Measurements from ENCODE around the gene APPBP2. TPM values are rescaled to one million over a fixed set of nuclear protein-coding genes. Genes with fewer than 3 reads are reported as not detected.
"Not testable (repeated sequence)": the region's sequence is repeated elsewhere in the genome, so short reads cannot be mapped to it uniquely, and the experiment has no call there.

Gene APPBP2
- total RNA-seq, 1 experiment from 2014 or later, result 34.3 TPM

DNA sequence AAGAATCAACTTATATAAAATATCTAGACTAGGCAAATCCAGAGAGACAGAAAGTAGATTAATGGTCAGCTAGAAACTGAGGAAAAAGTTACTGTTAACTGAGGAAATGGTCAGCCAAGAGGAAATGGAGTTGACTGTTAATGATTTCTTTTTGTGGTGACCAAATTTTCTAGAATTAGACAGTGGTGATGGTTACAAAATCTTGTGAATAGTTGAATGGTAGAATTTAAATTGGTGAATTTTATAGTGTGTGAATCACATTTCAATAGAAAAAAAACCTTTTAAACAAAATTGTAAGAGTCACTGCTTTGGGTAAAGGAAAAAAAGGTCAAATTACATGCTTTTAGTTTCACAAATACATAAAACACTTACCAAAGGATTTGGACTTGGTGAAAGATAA is 30.0 kb downstream of the APPBP2 start:
- DNase-seq (ENCODE audit: low read depth), result no peak

GRCh38 chr17:60495260-60495659 is 30.8 kb downstream of the APPBP2 start:
- DNase-seq (ENCODE audit: low read depth), result no peak

- DNase-seq (ENCODE audit: low read depth), result no peak
Measured at GRCh38 chr17:60493847-60494321, 32.2 kb downstream of the APPBP2 start.

GRCh38 chr17:60491771-60492170 is 34.3 kb downstream of the APPBP2 start:
- no peak for DNase-seq (ENCODE audit: low read depth)

- DNase-seq (ENCODE audit: low read depth), result not testable (repeated sequence)
Measured at GRCh38 chr17:60490594-60490993, 35.4 kb downstream of the APPBP2 start.

DNA sequence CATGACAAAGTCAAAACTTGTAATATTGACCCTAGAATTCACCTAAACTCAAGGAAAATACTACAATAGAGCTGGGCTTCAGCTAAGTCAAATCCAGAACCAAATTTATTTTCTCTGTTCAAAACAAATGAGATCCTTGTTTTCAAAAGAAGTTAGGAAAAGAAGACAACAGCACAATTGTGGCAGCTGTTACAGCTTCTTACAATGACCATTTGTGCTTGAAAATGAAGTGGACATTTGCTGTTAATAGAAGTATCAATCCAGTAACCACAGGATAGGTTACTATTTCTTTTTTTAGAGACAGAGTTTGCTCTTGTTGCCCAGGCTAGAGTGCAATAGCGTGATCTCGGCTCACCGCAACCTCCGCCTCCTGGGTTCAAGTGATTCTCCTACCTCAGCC is 44.4 kb downstream of the APPBP2 start:
- DNase-seq (ENCODE audit: low read depth), result no peak

DNA sequence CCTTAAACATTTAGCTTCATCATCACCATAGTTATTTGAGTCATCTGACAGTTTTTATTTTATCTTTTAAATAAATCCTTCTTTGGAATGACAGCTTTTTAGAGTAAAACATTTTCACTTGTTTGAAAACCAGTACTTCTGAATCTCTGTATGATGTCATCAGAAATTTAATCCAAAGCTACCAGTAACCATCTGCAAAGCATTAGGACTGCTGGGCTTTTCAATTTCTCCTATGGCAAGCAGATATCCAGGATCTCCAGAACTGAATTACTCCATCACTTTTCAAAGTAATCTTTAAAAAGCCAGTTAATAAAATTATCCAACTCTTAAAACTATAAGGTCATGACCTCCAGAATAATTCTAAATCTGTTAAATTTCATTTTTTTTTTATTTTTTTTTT is 52.3 kb downstream of the APPBP2 start:
- DNase-seq (ENCODE audit: low read depth), result no peak

- DNase-seq (ENCODE audit: low read depth), result no peak
Measured at GRCh38 chr17:60472449-60472848, 53.6 kb downstream of the APPBP2 start.

GRCh38 chr17:60471451-60471850 is 54.6 kb downstream of the APPBP2 start:
- DNase-seq (ENCODE audit: low read depth), result no peak

GRCh38 chr17:60468371-60468770 is 57.7 kb downstream of the APPBP2 start:
- DNase-seq (ENCODE audit: low read depth), result no peak

DNA sequence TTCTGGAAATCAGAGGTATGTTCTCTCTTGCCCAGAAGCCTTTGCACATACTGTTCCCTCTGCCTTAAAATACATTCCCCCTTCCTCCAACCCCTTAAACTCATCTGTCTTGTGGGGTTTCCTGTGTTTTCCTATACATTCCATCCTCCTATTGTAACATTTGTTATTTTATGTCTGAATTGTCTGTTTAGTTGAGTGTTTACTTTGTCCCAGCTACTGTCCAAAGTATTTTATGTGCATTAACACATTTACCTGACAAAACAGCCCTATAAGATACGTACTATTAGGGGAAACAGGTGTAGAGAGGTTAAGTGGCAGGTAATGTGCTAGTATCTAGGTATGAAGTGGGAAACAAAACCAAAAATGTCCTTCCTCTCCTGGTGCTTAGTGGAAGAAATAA is 61.7 kb downstream of the APPBP2 start:
- no peak for DNase-seq (ENCODE audit: low read depth)

DNA sequence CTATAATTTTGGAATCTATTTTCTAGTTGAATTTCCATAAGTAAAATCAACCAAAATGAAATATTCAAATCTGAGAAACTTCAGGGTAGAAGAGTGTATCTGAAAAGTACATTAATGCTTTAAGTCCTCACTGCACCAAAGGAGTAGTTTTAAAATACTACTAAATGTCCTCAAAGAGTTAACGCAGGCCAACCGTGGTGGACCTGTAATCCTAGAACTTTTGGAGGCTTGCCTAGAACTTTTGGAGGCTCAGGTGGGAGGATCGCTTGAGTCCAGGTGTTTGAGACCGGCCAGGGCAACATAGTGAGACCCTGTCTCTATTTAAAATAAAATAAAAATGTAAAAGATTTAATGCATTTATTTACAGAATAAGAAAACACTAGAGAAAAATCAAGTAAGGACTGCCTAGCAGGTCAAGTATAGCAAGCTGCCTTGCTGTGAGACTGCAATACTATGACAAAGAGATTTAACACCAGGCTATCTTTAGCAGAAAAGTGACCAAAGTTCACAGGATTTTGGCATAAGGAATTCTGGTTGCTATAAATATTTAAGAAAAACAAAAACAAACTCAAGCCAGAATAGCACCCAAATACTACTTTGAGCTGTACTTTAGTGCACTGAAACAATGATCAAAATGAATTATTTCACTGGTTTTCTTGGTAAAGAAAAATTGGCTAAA is 62.7 kb downstream of the APPBP2 start:
- DNase-seq (ENCODE audit: low read depth), result no peak

GRCh38 chr17:60461584-60461983 is 64.5 kb downstream of the APPBP2 start:
- no peak for DNase-seq (ENCODE audit: low read depth)

GRCh38 chr17:60457148-60457547 is 68.9 kb downstream of the APPBP2 start:
- DNase-seq (ENCODE audit: low read depth), result no peak

DNA sequence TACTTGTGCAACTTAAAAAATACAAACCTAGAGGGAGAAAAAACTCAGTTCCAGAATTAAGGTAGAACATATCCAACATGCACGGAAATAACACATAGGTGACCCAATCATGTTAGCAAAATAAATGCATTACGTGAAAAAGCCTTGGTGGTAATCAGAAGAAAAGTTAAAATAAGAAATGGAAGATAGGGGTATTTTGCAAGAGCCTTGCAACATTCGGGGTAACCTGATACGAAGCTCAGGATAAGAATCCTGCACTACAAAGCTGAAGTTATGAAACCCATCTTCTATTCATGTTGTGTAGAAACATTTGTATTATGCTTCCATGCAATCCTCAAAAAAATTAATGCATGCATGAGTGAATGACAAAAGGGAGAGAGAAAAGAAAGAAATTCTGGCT is 70.7 kb downstream of the APPBP2 start:
- DNase-seq (ENCODE audit: low read depth), result no peak

DNA sequence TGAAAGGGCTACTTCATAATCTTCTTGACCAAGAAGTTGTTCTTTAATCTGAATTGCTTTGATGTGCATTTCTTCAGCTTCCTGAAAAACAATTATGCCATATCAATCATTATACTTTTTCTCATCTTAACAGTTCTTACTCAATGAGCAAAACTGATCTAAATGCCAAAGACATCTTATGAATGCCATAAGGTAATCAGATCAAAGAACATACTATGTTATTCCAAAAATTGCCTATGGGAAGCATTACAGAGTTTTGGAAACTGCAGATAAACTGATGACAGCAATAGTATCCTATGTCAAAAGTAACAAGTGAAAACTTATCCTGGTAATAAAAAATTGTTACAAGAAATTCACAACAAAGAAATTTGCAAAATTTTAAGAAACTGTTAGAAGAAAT is 74.1 kb downstream of the APPBP2 start:
- DNase-seq (ENCODE audit: low read depth), result no peak

- DNase-seq (ENCODE audit: low read depth), result no peak
Measured at GRCh38 chr17:60451071-60451470, 75.0 kb downstream of the APPBP2 start.

- DNase-seq (ENCODE audit: low read depth), result no peak
Measured at GRCh38 chr17:60447375-60447774, 78.7 kb downstream of the APPBP2 start.

DNA sequence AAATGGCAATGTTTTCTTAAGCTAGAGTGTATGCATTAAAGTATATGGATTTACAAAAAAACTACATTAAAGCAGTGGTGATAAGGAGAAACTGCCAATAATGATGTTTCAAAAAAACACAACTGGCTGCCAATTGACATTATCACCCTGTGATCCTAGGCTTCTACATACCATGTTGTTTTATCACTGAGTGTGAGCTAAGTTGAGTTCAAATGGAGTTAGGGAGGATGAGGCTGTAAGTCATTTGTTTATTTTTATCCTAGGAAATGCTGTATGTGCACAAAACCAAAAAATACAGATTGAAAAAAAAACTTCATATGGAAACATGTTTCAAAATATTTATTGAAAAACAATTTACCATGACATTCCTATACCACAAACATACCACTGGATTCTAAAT is 80.9 kb downstream of the APPBP2 start:
- DNase-seq (ENCODE audit: low read depth), result no peak

DNA sequence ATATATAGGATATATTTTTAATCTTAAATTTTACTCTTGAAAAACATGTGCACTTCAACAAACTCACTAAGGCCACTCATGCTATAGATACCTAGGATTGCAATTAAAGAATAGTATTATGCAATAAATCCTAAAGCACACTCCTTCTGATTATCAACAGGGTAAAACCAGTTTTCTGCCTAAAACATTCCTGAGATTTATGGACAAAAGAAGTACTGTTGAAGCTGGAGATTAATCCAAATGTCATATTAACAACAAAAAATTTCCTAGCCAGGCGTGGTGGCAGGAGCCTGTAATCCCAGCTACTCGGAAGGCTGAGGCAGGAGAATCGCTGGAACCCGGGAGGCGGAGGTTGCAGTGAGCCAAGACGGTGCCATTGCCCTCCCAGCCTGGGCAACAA is 82.3 kb downstream of the APPBP2 start:
- DNase-seq (ENCODE audit: low read depth), result no peak

DNA sequence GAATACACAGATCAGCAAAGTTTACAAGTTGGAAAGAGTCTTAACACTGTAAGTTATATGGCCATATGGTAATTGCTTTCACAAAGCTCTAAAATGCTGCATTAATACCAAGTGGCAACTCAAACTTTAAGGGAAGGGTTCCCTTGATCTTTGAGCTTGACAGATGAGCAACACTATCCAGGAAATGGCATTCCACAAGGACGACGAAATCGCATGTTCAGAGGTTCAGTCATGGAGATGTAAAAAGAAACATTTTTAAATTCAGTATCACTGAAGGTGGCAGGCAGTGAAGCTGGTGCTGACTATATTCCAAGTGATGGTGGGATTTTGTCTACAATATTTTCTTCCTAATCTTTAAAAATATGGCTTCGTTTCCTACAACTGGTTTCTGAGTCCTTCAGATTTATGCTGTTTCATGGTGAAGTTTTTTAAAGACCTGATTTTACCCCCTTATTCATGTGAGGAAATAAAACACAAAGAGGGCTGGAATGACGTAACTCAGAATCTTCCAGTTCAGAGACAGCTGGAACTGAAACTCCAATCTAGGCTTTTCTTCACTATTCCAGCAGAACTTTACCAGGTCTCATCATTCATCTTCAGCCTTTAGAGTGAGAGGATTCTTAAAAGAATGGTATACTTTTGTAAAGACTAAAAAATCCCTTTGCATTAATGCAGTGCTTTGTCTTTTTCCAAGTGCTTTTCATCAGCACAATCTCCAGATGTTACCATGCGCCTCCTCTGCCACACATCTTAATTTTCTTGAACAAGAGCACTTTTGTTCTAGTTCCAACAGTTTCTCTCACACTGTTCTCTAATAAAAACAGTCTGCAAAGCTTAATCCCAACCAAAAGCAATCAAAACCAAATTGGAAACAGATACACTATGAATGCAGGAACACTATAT is 83.5 kb downstream of the APPBP2 start:
- DNase-seq (ENCODE audit: low read depth), result no peak

DNA sequence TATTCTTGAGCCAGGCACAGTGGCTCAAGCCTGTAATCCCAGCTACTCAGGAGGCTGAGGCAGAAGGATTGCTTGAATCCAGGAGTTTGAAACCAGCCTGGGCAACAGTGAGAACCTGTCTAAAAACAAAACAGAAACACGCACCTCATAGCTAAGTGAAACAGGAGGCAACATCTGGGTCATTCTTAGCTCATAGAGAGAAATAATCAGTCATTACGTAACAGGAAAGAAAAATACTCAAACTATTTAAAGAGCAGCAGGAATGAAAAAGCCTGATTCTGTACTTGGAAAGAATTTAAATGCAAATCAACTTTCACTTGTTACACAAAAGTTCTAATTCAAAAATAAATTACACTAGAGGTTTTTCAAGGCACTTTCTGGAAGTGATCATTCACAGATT is 86.5 kb downstream of the APPBP2 start:
- no peak for DNase-seq (ENCODE audit: low read depth)

GRCh38 chr17:60436676-60437075 is 89.4 kb downstream of the APPBP2 start:
- no peak for DNase-seq (ENCODE audit: low read depth)
